Hematopoietic multipotent progenitor cell treated with erythropoietin and hydrocortisone succinate and interleukin-3 and kit ligand, for 8 days (in vitro differentiated cells): ENCODE data around the gene NPIPA5.
"Not testable (repeated sequence)": the region's sequence is repeated elsewhere in the genome, so short reads cannot be mapped to it uniquely, and the experiment has no call there.

Source experiments
- DNase-seq: peaks from one replicate; pipeline ENCODE4 v3.0.0-alpha.2; 2015

Gene NPIPA5

GRCh38 chr16:15378194-15378593, at the start of gene NPIPA5:
Gene NPIPA5, minus strand, starts transcription at chr16:15378294. Its CDS starts 0 bp downstream, at chr16:15378294.
- DNase-seq = not testable (repeated sequence)

- peak; percentile 81 for DNase-seq
These were observed 49.6 kb upstream of the NPIPA5 start for GRCh38 chr16:15427648-15428239.

DNA sequence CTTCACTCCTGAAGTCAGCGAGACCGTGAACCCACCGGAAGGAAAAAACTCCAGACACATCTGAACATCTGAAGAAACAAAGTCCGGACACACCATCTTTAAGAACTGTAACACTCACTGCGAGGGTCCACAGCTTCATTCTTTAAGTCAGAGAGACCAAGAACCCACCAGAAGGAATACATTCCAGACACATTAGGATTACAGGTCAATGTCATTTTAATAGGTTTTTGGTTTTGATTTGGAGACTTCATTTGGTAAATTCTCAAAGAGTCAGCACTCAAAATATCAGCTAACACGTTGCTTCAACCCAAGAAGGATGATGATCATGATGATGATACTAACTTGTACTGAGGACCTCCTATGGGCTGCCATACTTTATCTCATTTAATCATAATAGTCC, 48.7 kb upstream of the NPIPA5 start:
- DNase-seq = no peak

DNA sequence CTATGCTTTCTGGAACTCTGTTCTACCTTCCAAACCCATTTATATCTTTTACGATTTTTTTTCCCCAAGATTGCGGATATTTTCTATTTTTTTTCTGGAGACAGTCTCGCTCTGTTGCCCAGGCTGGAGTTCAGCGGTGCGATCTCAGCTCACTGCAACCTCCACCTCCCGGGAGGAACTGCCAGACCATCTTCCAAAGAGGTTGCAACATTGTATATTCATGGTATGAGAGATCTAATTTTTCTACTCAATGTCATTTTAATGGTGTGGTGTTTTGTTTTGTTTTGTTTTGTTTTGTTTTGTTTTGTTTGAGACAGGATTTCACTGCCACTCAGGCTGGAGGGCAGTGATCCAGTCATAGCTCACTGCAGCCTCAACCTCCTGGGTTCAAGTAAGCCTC, 47.8 kb upstream of the NPIPA5 start:
- DNase-seq = no peak

- DNase-seq = no peak
These were observed 44.1 kb upstream of the NPIPA5 start for GRCh38 chr16:15422222-15422621.

DNA sequence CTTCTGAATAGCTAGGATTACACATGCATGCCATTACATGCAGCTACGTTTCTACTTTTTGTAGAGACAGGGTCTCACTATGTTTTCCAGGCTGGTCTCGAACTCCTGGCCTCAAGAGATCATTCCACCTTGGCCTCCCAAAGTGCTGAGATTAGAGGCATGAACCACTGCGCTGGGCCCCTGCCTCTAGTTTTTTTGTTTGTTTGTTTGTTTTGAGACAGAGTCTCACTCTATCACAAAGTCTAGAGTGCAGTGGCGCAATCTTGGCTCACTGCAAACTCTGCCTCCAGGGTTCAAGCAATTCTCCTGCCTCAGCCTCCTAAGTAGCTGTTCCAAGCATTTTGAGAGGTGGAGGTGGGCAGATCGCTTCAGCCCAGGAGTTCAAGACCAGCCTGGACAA, 43.6 kb upstream of the NPIPA5 start:
- not testable (repeated sequence) for DNase-seq

DNA sequence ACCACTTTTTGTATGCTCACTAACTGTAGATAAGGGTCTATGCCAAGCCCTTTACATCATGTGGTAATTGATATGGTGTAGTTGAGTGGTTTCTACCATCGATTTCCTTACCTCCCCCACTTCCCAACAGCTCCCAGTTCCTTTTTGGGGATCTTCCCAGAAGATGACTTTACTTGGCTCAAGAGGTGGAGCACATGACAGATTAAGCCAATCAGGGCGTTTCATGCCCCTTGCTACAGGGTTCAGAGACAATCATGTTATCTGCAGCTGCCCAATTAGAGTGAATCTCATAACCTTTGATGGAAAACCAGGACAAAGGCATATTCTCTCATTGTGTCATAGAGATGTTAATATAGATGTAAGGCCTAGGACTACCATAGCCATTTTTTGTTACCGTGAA, 40.1 kb upstream of the NPIPA5 start:
- no peak for DNase-seq

GRCh38 chr16:15417197-15417596, 39.1 kb upstream of the NPIPA5 start:
- DNase-seq = no peak

GRCh38 chr16:15415511-15415985, 37.5 kb upstream of the NPIPA5 start:
- DNase-seq = no peak

DNA sequence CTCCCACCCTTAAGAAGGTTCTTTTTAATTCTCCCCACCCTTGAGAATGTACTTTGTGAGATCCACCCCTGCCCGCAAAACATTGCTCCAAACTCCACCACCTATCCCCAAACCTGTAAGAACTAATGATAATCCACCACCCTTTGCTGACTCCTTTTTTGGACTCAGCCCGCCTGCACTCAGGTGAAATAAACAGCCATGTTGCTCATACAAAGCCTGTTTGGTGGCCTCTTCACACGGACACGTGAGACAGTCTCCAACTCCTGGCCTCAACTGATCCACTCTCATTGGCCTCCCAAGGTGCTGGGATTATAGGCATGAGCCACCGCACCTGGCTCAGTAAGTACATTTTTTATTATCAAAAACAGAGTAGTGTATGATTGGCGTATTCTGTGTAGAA, 31.4 kb upstream of the NPIPA5 start:
- not testable (repeated sequence) for DNase-seq

DNA sequence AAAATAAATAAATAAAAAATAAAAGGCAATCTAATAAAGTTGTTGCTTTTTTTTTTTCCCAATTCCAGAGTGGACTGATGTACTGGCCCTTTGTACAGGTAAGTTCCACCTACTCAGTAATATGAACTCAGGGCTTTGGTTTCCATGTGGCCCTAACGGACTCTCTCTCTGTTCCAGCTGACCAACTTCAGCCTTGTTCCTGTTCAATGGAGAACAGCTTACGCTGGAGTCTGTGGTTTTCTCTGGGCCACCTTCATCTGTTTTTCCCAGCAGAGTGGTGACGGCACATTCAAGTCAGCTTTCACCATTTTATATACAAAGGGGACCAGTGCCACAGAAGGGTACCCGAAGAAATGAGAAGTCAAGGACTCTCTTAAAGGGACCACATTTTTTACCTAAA, 29.7 kb upstream of the NPIPA5 start:
- not testable (repeated sequence) for DNase-seq

GRCh38 chr16:15404792-15405191, 26.7 kb upstream of the NPIPA5 start:
- DNase-seq = no peak

GRCh38 chr16:15404091-15404490, 26.0 kb upstream of the NPIPA5 start:
- not testable (repeated sequence) for DNase-seq

DNA sequence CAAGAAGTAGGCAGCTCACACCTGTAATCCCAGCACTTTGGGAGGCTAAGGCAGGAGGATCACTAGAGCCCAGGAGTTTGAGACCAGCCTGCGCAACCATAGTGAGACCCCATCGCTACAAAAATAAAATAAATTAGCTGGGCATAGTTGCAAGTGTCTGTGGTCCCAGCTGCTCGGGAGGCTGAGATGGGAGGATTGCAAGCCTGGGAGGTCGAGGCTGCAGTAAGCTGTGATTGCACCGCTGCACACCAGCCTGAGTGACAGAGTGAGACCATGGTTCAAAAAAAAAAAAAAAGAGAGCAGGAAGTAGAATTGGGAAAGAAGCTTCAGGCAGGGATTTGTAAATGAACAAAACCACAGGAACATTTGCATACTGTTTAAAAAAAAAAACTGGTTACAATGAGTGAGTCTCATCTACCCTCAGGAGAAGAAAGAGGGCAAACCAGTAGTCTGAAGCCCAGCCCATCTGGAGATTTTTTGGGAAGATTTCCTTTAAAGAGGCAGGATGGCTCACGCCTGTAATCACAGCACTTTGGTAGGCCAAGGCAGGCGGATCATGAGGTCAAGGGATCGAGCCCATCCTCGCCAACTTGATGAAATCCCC, 25.4 kb upstream of the NPIPA5 start:
- no peak for DNase-seq

GRCh38 chr16:15401972-15402371, 23.9 kb upstream of the NPIPA5 start:
- DNase-seq = no peak

DNA sequence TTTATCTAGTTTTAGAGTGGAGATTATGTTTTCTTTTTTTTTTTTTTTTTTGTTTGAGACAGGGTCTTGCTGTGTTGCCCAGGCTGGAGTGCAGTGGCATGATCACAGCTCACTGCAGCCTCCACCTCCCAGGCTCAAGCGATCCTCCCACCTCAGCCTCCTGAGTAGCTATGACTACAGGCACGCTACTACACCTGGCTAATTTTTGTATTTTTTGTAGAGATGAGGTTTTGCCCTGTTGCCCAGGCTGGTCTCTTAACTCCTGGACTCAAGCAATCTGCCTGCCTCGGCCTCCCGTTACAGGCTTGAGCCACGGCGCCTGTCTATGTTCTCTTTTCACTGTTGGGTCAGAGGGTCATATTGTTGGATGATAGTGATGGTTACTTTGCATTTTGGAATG, 22.2 kb upstream of the NPIPA5 start:
- DNase-seq = not testable (repeated sequence)

DNA sequence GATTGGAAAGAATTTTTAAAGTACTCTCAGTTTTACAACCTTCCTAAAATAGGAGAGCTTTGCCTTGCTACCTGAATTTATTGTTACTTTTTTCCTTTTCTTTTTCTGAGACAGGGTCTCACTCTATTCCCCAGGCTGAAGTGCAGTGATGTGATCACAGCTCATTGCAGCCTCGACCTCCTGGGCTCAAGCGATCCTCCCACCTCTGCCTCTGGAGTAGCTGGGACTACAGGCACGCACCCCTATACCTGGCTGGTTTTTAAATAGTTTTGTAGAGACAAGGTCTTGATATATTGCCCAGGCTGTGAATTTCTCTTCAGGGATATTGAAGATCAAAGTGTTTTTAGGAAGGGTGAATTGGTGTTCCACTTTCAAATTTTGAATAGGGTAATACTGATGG, 21.2 kb upstream of the NPIPA5 start:
- no peak for DNase-seq

- no peak for DNase-seq
These were observed 20.7 kb upstream of the NPIPA5 start for GRCh38 chr16:15398618-15399316.

GRCh38 chr16:15396948-15397594, 19.0 kb upstream of the NPIPA5 start:
- DNase-seq = no peak

DNA sequence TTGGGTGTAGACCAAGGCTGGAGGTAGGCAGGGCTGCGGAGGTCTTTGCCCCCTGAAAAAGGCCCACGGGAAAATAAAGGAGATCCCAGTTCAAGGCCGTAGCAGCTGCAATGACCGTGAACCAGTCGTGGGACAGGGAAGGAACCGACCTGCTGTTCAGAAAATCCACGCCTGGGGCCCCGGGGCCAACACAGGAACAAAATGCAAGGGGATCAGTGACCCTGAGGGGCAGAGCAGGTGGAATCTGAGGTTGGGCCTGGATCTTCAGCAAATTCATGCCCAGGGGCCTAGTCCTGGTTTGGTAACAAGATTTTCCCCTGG, 18.4 kb upstream of the NPIPA5 start:
- not testable (repeated sequence) for DNase-seq

GRCh38 chr16:15395631-15396508, 17.8 kb upstream of the NPIPA5 start, which contains the start of gene MPV17L:
Gene MPV17L, plus strand, starts transcription at chr16:15395754. Its CDS starts 144 bp downstream, at chr16:15395898.
- peak; percentile 75 for DNase-seq

- DNase-seq = not testable (repeated sequence)
These were observed 14.9 kb upstream of the NPIPA5 start for GRCh38 chr16:15393025-15393424.

- DNase-seq = not testable (repeated sequence)
These were observed 11.8 kb upstream of the NPIPA5 start for GRCh38 chr16:15389916-15390315.
